SK-N-SH treated with all-trans-retinoic acid at 6 μM for 48 hours (cell line): ENCODE results near the gene ZNF44.

Source experiments
- ARNTL ChIP-seq: fragments of 450-650 bp; formaldehyde crosslinking; IDR thresholded peaks from 2 replicates; pipeline ENCODE4 v1.5.0; 2020; ENCODE audit warnings: low read depth, mild to moderate bottlenecking, moderate library complexity, borderline replicate concordance
- CSDC2 ChIP-seq: fragments of 250-450 bp; sonication (Bioruptor Pico); IDR thresholded peaks from 2 replicates; pipeline ENCODE4 v1.5.0; 2020; ENCODE audit warnings: mild to moderate bottlenecking, moderate library complexity
- ISL1 ChIP-seq: fragments of 250-450 bp; sonication (Bioruptor Pico); IDR thresholded peaks from 2 replicates; pipeline ENCODE4 v2.1.2; 2022; ENCODE audit warnings: mild to moderate bottlenecking, moderate library complexity
- OSR1 ChIP-seq: fragments of 250-450 bp; sonication (Bioruptor Pico); IDR thresholded peaks from 2 replicates; pipeline ENCODE4 v1.8.0; 2022; ENCODE audit warnings: moderate library complexity, mild to moderate bottlenecking, inconsistent platforms
- POU6F1 ChIP-seq: fragments of 250-450 bp; sonication (Bioruptor Pico); IDR thresholded peaks from 2 replicates; pipeline ENCODE4 v1.8.0; 2021; ENCODE audit warnings: low read depth, mild to moderate bottlenecking, moderate library complexity, borderline replicate concordance
- PPARA ChIP-seq: fragments of 250-450 bp; sonication (Bioruptor Pico); IDR thresholded peaks from 2 replicates; pipeline ENCODE4 v1.5.0; 2020; ENCODE audit warnings: mild to moderate bottlenecking, borderline replicate concordance
- RARB ChIP-seq: fragments of 250-450 bp; sonication (Bioruptor Pico); IDR thresholded peaks from 2 replicates; pipeline ENCODE4 v1.8.0; 2021; ENCODE audit warnings: mild to moderate bottlenecking, moderate library complexity
- ZC3H10 ChIP-seq: fragments of 250-450 bp; sonication (Bioruptor Pico); IDR thresholded peaks from 2 replicates; pipeline ENCODE4 v1.5.1; 2021; ENCODE audit warnings: mild to moderate bottlenecking, moderate library complexity
- ZFP3 ChIP-seq: fragments of 250-450 bp; sonication (Bioruptor Pico); IDR thresholded peaks from 2 replicates; pipeline ENCODE4 v1.5.0; 2020; ENCODE audit warnings: mild to moderate bottlenecking, moderate library complexity
- ZNF565 ChIP-seq: fragments of 450-650 bp; formaldehyde crosslinking; conservative IDR thresholded peaks from 2 replicates; pipeline ENCODE4 v1.5.0; 2020; ENCODE audit warnings: low read depth, mild to moderate bottlenecking, moderate library complexity
- ZNF8 ChIP-seq: fragments of 450-650 bp; formaldehyde crosslinking; IDR thresholded peaks from 2 replicates; pipeline ENCODE4 v1.5.0; 2020; ENCODE audit warnings: mild to moderate bottlenecking, moderate library complexity

GRCh38 chr19:12237143-12237839 is 57.4 kb downstream of the ZNF44 start:
- TF ChIP-seq ZFP3 (CRISPR knock-in tag): no peak
- no peak for TF ChIP-seq OSR1
- TF ChIP-seq ISL1 (CRISPR knock-in tag): no peak
- TF ChIP-seq RARB: no peak
- no peak for TF ChIP-seq PPARA (CRISPR knock-in tag)
- no peak for TF ChIP-seq POU6F1 (CRISPR knock-in tag)
- no peak for TF ChIP-seq ZC3H10 (CRISPR knock-in tag)
- TF ChIP-seq ZNF8 (CRISPR knock-in tag): no peak
- no peak for TF ChIP-seq CSDC2
- TF ChIP-seq ARNTL (CRISPR knock-in tag): no peak
- no peak for TF ChIP-seq ZNF565
